GM06990 (cell line): ENCODE data around the gene TREM2.

ENCODE experiments used
- DNase-seq: peaks from one replicate; pipeline ENCODE4 v3.0.0-alpha.2; 2011; ENCODE audit not compliant: insufficient read length; ENCODE audit errors: extremely low read depth
- H3K27me3 ChIP-seq: replicated peaks from 2 replicates; pipeline ENCODE4 v1.6.0; 2011; ENCODE audit warnings: low read length; ENCODE audit not compliant: control insufficient read depth, insufficient read depth
- H3K36me3 ChIP-seq: 2 replicates; pipeline ENCODE4 v1.5.1; 2011; ENCODE audit warnings: low read length; ENCODE audit not compliant: control insufficient read depth, insufficient read depth
- H3K4me3 ChIP-seq: replicated peaks from 2 replicates; pipeline ENCODE4 v1.5.1; 2011; ENCODE audit warnings: low read depth, mild to moderate bottlenecking, control low read depth, low read length
- TF ChIP-seq, protein P1 (sequence below): IDR thresholded peaks from 2 replicates; pipeline ENCODE4 v1.5.1; 2011; ENCODE audit warnings: low read length, control low read depth, mild to moderate bottlenecking, inconsistent platforms; ENCODE audit not compliant: insufficient read depth, poor library complexity, severe bottlenecking

The TREM2 gene

DNA sequence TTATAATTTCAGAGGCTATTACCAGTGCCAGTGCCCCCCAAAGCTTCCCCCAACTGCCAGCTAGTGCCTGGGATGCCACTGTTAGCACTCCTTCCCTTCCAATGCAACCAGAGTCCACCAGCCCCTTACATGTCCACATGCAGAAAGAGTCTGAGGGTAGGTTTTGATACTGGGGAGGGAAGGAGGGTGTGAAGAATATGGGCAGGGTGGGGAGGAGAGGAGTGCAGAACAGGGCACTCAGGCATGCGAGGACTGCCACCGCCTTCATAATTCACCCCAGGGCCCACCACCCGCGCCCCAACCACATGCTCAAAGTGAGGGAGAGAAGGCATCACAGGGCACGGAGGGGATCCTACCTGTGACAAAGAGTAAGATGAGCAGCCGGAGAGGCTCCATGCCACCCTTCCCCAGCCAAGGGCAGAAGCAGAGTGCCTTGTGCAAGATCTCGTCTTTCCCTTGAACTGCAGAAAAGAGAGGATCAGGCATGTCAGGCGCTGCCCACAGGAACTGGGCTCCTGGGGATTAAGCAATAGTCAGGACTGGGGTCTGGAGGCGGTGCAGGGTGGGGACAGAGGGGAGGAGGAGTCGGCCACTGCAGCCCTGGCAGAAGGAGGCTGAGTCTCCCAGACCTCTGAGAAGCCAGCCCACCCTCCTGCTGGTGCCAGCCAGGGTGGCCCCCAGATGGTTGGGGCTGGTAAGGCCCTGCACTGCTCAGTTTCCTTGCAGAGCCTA is at the start of gene TREM2:
Gene TREM2 (minus strand): TSS at position 430 of the 732 bp plus-strand sequence. CDS start 34 bp downstream, at position 396.
- peaks cover 3% of the 10 kb centered on the region for H3K27me3 ChIP-seq
- no peaks in the 10 kb centered on the region for H3K36me3 ChIP-seq
- H3K4me3 ChIP-seq, result no peak within 1 kb of the TSS
- TF ChIP-seq, protein P1, sequence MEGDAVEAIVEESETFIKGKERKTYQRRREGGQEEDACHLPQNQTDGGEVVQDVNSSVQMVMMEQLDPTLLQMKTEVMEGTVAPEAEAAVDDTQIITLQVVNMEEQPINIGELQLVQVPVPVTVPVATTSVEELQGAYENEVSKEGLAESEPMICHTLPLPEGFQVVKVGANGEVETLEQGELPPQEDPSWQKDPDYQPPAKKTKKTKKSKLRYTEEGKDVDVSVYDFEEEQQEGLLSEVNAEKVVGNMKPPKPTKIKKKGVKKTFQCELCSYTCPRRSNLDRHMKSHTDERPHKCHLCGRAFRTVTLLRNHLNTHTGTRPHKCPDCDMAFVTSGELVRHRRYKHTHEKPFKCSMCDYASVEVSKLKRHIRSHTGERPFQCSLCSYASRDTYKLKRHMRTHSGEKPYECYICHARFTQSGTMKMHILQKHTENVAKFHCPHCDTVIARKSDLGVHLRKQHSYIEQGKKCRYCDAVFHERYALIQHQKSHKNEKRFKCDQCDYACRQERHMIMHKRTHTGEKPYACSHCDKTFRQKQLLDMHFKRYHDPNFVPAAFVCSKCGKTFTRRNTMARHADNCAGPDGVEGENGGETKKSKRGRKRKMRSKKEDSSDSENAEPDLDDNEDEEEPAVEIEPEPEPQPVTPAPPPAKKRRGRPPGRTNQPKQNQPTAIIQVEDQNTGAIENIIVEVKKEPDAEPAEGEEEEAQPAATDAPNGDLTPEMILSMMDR, result no peak
- no peak for DNase-seq

- Histone ChIP-seq H3K36me3 (no peaks in the 10 kb centered on the region), H3K27me3 (no peaks in the 10 kb centered on the region), H3K4me3 (no peak overlapping the region)
- TF ChIP-seq, protein P1, result no peak
- no peak for DNase-seq
Measured at GRCh38 chr6:41209547-41210320, 46.8 kb upstream of the TREM2 start.

DNA sequence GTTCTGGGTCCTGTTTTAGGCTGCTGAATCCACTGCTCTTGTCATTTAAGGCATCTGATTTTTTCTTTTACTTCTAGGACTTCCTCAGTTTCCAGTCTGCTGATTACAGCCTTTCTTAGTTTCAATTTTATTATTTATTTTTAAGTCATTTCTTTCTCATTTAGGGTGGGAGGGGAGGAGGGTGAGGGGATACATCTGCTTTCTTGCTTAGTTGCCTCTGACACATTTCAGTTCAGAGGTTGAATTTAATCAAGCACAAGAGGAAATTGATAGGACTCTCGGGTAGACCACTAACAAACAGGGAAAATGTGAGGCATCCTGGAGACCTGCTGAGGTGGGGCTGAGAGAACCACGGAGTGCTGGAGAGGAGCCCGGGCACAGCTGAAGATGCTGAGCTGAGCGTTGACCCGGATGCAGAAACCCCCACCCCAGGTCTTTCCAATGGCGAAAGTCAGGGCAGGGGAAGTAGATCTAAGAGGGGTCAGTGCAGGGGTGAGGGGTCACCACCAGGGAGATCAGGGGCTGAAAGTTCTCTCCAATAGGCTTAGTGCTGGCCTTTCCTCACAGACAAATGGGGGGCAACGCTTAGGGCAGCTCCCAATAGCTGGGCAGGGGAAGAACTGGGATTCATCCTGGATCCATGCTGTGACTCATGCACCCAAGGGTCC is 45.7 kb upstream of the TREM2 start:
- no peaks in the 10 kb centered on the region for H3K27me3 ChIP-seq
- TF ChIP-seq, protein P1, result no peak

GRCh38 chr6:41204156-41204555 is 41.2 kb upstream of the TREM2 start:
- no peak for DNase-seq
- Histone ChIP-seq H3K36me3 (no peaks in the 10 kb centered on the region), H3K27me3 (no peaks in the 10 kb centered on the region), H3K4me3 (no peak overlapping the region)
- TF ChIP-seq, protein P1, result no peak

More for the DNA sequence above, 45.7 kb upstream of the TREM2 start:
- H3K36me3 ChIP-seq, result no peaks in the 10 kb centered on the region
- DNase-seq, result peak; percentile 39
- H3K4me3 ChIP-seq, result no peak overlapping the region

DNA sequence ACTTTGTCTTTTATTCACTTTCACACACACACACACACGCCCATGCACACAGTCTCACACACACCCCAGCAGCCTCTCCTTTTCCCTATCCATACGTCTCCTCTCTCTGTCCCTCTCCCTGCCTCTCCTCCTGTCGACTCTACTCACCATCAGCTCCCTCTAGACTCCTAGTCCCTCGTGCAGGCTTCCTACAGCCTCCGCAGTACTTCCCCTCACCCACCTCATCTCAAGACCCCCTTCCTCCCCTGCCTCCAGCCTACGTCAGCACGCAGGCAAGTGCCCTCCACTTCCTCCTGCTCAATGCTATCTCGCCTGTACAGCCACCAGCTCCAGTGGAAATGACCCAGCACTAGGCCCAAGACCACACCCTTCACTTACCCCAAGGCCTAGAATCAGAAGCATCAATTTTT is 38.9 kb upstream of the TREM2 start:
- DNase-seq, result no peak
- Histone ChIP-seq H3K36me3 (peaks cover 1% of the 10 kb centered on the region; the same call in 1 of the 2 replicates), H3K4me3 (no peak overlapping the region), H3K27me3 (no peaks in the 10 kb centered on the region)
- TF ChIP-seq, protein P1, result no peak
